Liver (tissue), 9 donors: ENCODE data around the gene EEF2K. TPM values are rescaled to one million over a fixed set of nuclear protein-coding genes. Genes with fewer than 3 reads are reported as not detected.
"Not testable (repeated sequence)": the region's sequence is repeated elsewhere in the genome, so short reads cannot be mapped to it uniquely, and the experiment has no call there.

Source experiments
- DNase-seq: peaks from one replicate; pipeline ENCODE4 v3.0.0-alpha.2; 2017; ENCODE audit warnings: low spot score
- H3K27ac ChIP-seq, 2 donors: one replicate each; pipeline ENCODE4 v1.7.0; 2013; ENCODE audit warnings: inconsistent platforms in 2 of 2, low read length in 2 of 2, control low read depth in 1 of 2, low read depth in 1 of 2, mild to moderate bottlenecking in 1 of 2
- H3K27me3 ChIP-seq, 4 donors: one replicate each; pipeline versions ENCODE4 v1.6.1 to v1.7.0; 2013; ENCODE audit warnings: low read length in 3 of 4, inconsistent platforms in 1 of 4, mild to moderate bottlenecking in 1 of 4, moderate library complexity in 1 of 4; ENCODE audit not compliant: control insufficient read depth in 4 of 4, insufficient read depth in 4 of 4
- H3K36me3 ChIP-seq, 4 donors: one replicate each; pipeline versions ENCODE4 v1.6.1 to v1.7.0; 2013; ENCODE audit warnings: low read length in 3 of 4, mild to moderate bottlenecking in 3 of 4, low read depth in 1 of 4, moderate library complexity in 1 of 4; ENCODE audit not compliant: control insufficient read depth in 4 of 4, insufficient read depth in 3 of 4
- H3K4me1 ChIP-seq, 4 donors: one replicate each; pipeline versions ENCODE4 v1.6.1 to v1.7.0; 2013; ENCODE audit warnings: low read length in 3 of 4, mild to moderate bottlenecking in 3 of 4, moderate library complexity in 1 of 4; ENCODE audit not compliant: control insufficient read depth in 4 of 4, insufficient read depth in 4 of 4
- H3K4me3 ChIP-seq, 3 donors: one replicate each; pipeline versions ENCODE4 v1.6.1 to v1.7.0; 2013; ENCODE audit warnings: low read length in 3 of 3, control low read depth in 1 of 3, low read depth in 1 of 3, mild to moderate bottlenecking in 1 of 3
- H3K9ac ChIP-seq, 2 donors: one replicate each; pipeline ENCODE4 v1.7.0; 2013; ENCODE audit warnings: low read length in 2 of 2, mild to moderate bottlenecking in 2 of 2, moderate library complexity in 2 of 2, control low read depth in 1 of 2, low read depth in 1 of 2
- H3K9me3 ChIP-seq, 4 donors: one replicate each; pipeline versions ENCODE4 v1.6.1 to v1.7.0; 2013; ENCODE audit warnings: low read length in 3 of 4; ENCODE audit not compliant: control insufficient read depth in 4 of 4
- ATF3 ChIP-seq: IDR thresholded peaks from 2 replicates; pipeline ENCODE4 v1.6.1; 2016; ENCODE audit warnings: antibody characterized with exemption
- CTCF ChIP-seq: fragments of 150-350 bp; IDR thresholded peaks from 2 replicates; pipeline ENCODE4 v1.5.1; 2017; ENCODE audit warnings: improper control_type of control experiment, low read depth, low read length; ENCODE audit not compliant: missing input control
- FOXA1 ChIP-seq: IDR thresholded peaks from 2 replicates; pipeline ENCODE4 v1.6.1; 2016; ENCODE audit warnings: antibody characterized with exemption
- GABPA ChIP-seq, 2 donors: IDR thresholded peaks in 1 of 2; conservative IDR thresholded peaks in 1 of 2; 2 replicates each; pipeline ENCODE4 v1.6.1; 2016; ENCODE audit warnings: antibody characterized with exemption in 2 of 2, mild to moderate bottlenecking in 1 of 2, moderate library complexity in 1 of 2
- HNF4A ChIP-seq, 2 donors: conservative IDR thresholded peaks; 2 replicates each; pipeline ENCODE4 v1.6.1; 2016; ENCODE audit warnings: antibody characterized with exemption in 2 of 2, mild to moderate bottlenecking in 2 of 2
- HNF4G ChIP-seq: IDR thresholded peaks from 2 replicates; pipeline ENCODE4 v1.6.1; 2016; ENCODE audit warnings: antibody characterized with exemption
- JUND ChIP-seq, 2 donors: IDR thresholded peaks; 2 replicates each; pipeline ENCODE4 v1.6.1; 2016; ENCODE audit warnings: antibody characterized with exemption in 2 of 2
- MAX ChIP-seq: IDR thresholded peaks from 2 replicates; pipeline ENCODE4 v1.6.1; 2016; ENCODE audit warnings: antibody characterized with exemption
- NR2F2 ChIP-seq: IDR thresholded peaks from 2 replicates; pipeline ENCODE4 v1.6.1; 2016; ENCODE audit warnings: antibody characterized with exemption
- RAD21 ChIP-seq, 2 donors: IDR thresholded peaks; 2 replicates each; pipeline ENCODE4 v1.6.1; 2016; ENCODE audit warnings: antibody characterized with exemption in 2 of 2, mild to moderate bottlenecking in 2 of 2
- REST ChIP-seq: IDR thresholded peaks from 2 replicates; pipeline ENCODE4 v1.6.1; 2016; ENCODE audit warnings: antibody characterized with exemption, mild to moderate bottlenecking
- RXRA ChIP-seq, 2 donors: IDR thresholded peaks; 2 replicates each; pipeline ENCODE4 v1.6.1; 2017 to 2018; ENCODE audit warnings: antibody characterized with exemption in 2 of 2, mild to moderate bottlenecking in 1 of 2
- SP1 ChIP-seq: IDR thresholded peaks from 2 replicates; pipeline ENCODE4 v1.6.1; 2018; ENCODE audit warnings: antibody characterized with exemption, mild to moderate bottlenecking
- YY1 ChIP-seq: IDR thresholded peaks from 2 replicates; pipeline ENCODE4 v1.6.1; 2016; ENCODE audit warnings: antibody characterized with exemption, mild to moderate bottlenecking
- ZBTB33 ChIP-seq: IDR thresholded peaks from 2 replicates; pipeline ENCODE4 v1.6.1; 2016; ENCODE audit warnings: antibody characterized with exemption
- WGBS: extraction: QIAGEN DNeasy Blood & Tissue Kit; methylation state at CpG from one replicate; pipeline ENCODE4 v1.1.7; 2013; 5-methylcytosine and 5-hydroxymethylcytosine counted together
- polyA plus RNA-seq, 2 donors: library from polyadenylated mRNA; stranded (reverse) in 1 of 2; unstranded in 1 of 2; fragments of 200-250 nt in 1 of 2; fragments of >200 nt in 1 of 2; fragmentation: Nextera tagmentation in 1 of 2; extraction: Ambion mirVana in 1 of 2; gene quantifications; one replicate each; pipeline versions ENCODE4 v1.2.1 to v1.2.3, GENCODE V29; 2013 to 2015
- total RNA-seq, 2 donors: library from RNA; depleted of rRNA; stranded (reverse); fragments of >200 nt; gene quantifications; one replicate each; pipeline ENCODE4 v1.2.3, GENCODE V29; 2014
- donor health status: healthy.
- donor health status: healthy.
- donor health status: healthy.
- donor health status: healthy.
- donor health status: healthy.

The EEF2K gene
- total and polyA plus RNA-seq, 4 donors = 3.2 to 14.3 (median 8.0) TPM

GRCh38 chr16:22216191-22216831, 10.2 kb downstream of the EEF2K start:
- H3K36me3 ChIP-seq = no peaks in the 10 kb centered on the region
- H3K27ac ChIP-seq = no peak overlapping the region
- TF ChIP-seq CTCF (no peak), GABPA (IDR thresholded peaks at IDR 0.05 in 1 of 2, conservative IDR thresholded peaks at IDR 0.05 in 1 of 2) (no peak), RAD21 (IDR thresholded peaks at IDR 0.05) (no peak), HNF4G (no peak), YY1 (no peak)
- no peak overlapping the region for H3K9ac ChIP-seq
- H3K4me1 ChIP-seq = peaks cover 2 to 16% (median 6%) of the 10 kb centered on the region in 4 donors
- H3K9me3 ChIP-seq = no peaks in the 10 kb centered on the region
- no peaks in the 10 kb centered on the region for H3K27me3 ChIP-seq
- 90% methylated on average over 9 of the region's 9 CpGs for WGBS
- H3K4me3 ChIP-seq = no peak overlapping the region
- no peak for DNase-seq

GRCh38 chr16:22216832-22217225, 10.8 kb downstream of the EEF2K start:
- H3K9ac ChIP-seq, H3K4me3 ChIP-seq, H3K27ac ChIP-seq, H3K27me3 ChIP-seq, H3K36me3 ChIP-seq, H3K9me3 ChIP-seq, DNase-seq: not testable (repeated sequence)
- 90% methylated on average over 7 of the region's 7 CpGs for WGBS
- peaks cover 2 to 16% (median 6%) of the 10 kb centered on the region in 4 donors for H3K4me1 ChIP-seq

- no peaks in the 10 kb centered on the region for H3K36me3 ChIP-seq
- no peak for DNase-seq
- no peaks in the 10 kb centered on the region for H3K9me3 ChIP-seq
- no peak overlapping the region for H3K9ac ChIP-seq
- H3K4me1 ChIP-seq = peaks cover 2 to 16% (median 6%) of the 10 kb centered on the region in 4 donors
- no peak overlapping the region for H3K4me3 ChIP-seq
- H3K27ac ChIP-seq = no peak overlapping the region
- WGBS = 91% methylated on average over 18 of the region's 18 CpGs
- H3K27me3 ChIP-seq = no peaks in the 10 kb centered on the region
- TF ChIP-seq YY1 (no peak), SP1 (no peak), MAX (no peak), REST (no peak), ATF3 (no peak), RXRA (IDR thresholded peaks at IDR 0.05) (no peak), FOXA1 (no peak), CTCF (no peak), GABPA (IDR thresholded peaks at IDR 0.05 in 1 of 2, conservative IDR thresholded peaks at IDR 0.05 in 1 of 2) (no peak), ZBTB33 (no peak), RAD21 (IDR thresholded peaks at IDR 0.05) (no peak), NR2F2 (no peak), HNF4G (no peak), JUND (IDR thresholded peaks at IDR 0.05) (no peak), HNF4A (conservative IDR thresholded peaks at IDR 0.05) (no peak)
These were observed 12.0 kb downstream of the EEF2K start for GRCh38 chr16:22217890-22218730.
